Kidney glomerular epithelial cell (primary cell): ENCODE data around the gene SPATA2.
A peak's percentile ranks its signal among the peaks of the same experiment; 100 is the strongest.
"Not testable (repeated sequence)": the region's sequence is repeated elsewhere in the genome, so short reads cannot be mapped to it uniquely, and the experiment has no call there.

Experiments
- DNase-seq: peaks from one replicate; lab custom pipeline; 2025; lab: John Stamatoyannopoulos, UW

The SPATA2 gene

GRCh38 chr20:49915380-49916145 is at the start of gene SPATA2:
Gene SPATA2, minus strand, starts transcription at chr20:49915529. Its CDS starts 7,039 bp downstream, at chr20:49908490.
- peak; percentile 83 for DNase-seq

DNA sequence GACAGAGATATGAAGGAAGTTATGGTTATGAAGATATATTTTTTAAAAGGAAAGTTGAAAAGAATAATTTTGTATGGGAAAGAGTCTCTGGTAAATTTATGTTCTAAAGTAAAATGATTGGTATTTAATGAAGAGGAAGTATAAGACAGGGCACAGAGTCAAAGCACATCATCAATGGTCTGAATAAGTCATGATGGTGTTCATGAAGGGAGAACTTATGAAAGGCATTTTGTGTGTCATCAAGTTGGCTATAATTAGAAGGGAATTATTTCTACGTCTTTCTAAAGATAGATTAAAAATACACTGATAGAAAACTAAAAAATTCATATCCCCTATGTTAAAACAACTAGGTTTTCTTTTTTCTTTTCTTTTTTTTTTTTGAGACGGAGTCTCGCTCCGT is 46.1 kb upstream of the SPATA2 start:
- DNase-seq: no peak

DNA sequence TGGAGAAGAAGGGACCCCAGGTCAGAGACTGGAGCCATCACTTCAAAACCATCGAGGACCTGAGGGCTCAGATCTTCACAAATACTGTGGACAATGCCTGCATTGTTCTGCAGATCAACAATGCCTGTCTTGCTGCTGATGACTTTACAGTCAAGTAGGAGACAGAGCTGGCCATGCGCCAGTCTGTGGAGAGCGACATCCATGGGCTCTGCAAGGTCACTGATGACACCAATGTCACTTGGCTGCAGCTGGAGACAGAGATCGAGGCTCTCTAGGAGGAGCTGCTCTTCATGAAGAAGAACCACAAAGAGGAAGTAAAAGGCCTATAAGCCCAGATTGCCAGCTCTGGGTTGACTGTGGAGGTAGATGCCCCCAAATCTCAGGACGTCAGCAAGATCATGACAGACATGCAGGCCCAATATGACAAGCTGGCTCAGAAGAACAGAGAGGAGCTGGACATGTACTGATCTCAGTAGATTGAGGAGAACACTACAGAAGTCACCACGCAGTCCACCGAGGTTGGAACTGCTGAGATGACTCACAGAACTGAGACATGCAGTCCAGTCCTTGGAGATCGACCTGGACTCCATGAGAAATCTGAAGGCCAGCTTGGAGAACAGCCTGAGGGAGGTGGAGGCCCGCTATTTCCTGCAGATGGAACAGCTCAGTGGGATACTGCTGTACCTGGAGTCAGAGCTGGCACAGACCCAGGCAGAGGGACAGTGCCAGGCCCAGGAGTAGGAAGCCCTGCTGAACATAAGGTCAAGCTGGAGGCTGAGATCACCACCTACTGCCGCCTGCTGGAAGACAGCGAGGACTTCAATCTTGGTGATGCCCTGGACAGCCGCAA is 42.0 kb upstream of the SPATA2 start:
- DNase-seq: not testable (repeated sequence)

DNA sequence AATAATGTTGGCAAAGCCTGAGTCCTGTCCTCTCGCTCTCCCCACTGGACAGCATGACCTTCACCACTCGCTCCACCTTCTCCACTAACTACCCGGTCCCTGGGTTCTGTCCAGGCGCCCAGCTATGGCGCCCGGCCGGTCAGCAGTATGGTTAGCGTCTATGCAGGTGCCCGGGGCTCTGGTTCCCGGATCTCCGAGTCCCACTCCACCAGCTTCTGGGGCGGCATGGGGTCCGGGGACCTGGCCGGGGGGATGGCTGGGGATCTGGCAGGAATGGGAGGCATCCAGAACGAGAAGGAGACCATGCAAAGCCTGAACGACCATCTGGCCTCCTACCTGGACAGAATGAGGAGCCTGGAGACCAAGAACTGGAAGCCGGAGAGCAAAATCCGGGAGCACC is 41.4 kb upstream of the SPATA2 start:
- no peak for DNase-seq

DNA sequence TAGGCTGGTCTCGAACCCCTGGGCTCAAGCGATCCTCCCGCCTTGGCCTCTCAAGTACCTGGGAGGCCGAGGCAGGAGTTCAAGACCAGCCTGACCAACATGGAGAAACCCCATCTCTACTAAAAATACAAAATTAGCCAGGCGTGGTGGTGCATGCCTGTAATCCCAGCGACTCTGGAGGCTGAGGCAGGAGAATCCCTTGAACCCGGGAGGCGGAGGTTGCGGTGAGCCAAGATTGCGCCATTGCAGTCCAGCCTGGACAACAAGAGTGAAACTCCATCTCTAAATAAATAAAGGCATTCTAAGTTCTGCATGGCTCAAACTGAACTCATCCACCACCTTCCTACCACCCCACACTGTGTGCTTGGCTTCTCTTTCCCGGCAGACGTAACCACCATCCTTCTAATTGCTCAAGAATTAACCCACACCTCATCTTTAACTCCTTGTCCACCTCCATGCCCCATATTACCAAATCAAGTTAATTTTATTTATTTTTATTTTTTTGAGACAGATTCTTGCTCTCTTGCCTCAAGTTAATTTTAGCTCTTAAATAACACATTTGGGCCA is 40.6 kb upstream of the SPATA2 start:
- not testable (repeated sequence) for DNase-seq

- no peak for DNase-seq
Observed at GRCh38 chr20:49955167-49955566, 39.8 kb upstream of the SPATA2 start.

DNA sequence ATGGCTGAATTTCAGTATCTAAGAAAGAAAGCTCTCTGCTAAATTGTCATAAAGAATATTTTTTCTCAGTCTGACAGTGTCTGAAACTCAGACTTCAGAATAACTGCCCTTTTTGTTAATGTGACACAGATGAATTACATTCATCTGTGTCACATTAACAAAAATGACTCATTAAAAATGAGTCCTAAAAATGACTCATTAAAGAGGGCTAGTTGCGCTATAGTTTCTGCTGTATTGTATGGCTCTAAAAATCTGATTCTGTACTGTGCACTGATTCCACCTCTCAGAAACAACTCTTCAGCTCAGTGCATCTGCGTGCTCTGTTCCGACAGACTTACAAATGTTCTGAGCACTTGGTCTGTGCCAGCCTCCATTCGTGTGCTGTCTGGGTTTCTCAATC is 35.8 kb upstream of the SPATA2 start:
- no peak for DNase-seq

DNA sequence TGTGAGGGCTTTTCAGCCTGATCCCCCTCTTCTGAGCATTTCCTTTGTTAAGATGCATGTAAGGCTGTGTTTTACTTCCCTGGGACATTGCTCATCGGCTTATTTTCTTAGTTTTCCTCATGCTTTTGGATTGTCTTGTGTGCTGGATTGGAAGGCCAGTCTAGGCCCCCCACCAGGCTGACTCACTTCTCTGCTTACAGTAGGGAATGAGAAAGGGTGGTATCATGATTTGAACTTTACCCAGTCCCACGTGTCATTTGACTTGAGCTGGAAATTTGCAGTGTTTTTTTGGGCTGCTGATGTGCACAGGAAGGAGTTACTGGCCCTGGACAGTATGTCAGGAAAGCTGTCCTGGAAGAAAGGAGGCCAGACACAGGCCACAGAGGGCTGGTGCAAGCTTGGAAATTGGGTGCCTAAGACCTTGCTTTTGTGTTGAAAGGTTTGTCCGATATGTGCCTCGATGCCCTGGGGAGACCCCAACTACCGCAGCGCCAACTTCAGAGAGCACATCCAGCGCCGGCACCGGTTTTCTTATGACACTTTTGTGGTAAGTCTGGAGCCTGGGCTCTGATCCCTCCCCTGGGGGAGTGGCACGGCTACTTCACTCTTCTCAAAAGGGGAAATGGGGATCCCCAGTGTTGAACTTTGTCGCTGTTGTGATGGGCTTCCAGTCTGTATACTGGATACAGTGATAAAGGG is 33.6 kb upstream of the SPATA2 start:
- peak; percentile 76 for DNase-seq

- no peak for DNase-seq
Observed at GRCh38 chr20:49948178-49948577, 32.8 kb upstream of the SPATA2 start.

GRCh38 chr20:49945701-49946477 is 30.6 kb upstream of the SPATA2 start:
- DNase-seq: no peak

GRCh38 chr20:49945306-49945700 is 30.0 kb upstream of the SPATA2 start:
- no peak for DNase-seq

GRCh38 chr20:49942942-49943341 is 27.6 kb upstream of the SPATA2 start:
- no peak for DNase-seq

DNA sequence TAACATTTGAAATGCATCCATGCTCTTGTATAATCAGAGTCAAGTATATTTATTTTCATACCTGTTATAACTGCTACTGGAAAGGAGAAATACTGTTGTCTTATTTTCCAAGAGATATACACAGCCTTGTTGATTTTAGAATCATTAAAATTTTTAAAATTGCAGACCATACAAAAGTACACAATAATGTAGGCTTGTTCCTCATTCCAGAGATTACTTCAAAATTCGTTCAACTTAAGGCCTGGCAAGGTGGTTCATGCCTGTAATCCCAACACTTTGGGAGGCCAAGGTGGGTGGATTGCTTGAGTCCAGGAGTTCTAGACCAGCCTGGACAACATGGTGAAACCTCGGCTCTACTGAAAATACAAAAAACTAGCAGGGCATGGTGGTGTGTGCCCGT is 27.0 kb upstream of the SPATA2 start:
- DNase-seq: no peak

GRCh38 chr20:49941456-49941855 is 26.1 kb upstream of the SPATA2 start:
- DNase-seq: no peak

GRCh38 chr20:49938173-49939163 is 23.1 kb upstream of the SPATA2 start:
- DNase-seq: peak; percentile 6

- DNase-seq: no peak
Observed at GRCh38 chr20:49937027-49937929, 21.9 kb upstream of the SPATA2 start.

DNA sequence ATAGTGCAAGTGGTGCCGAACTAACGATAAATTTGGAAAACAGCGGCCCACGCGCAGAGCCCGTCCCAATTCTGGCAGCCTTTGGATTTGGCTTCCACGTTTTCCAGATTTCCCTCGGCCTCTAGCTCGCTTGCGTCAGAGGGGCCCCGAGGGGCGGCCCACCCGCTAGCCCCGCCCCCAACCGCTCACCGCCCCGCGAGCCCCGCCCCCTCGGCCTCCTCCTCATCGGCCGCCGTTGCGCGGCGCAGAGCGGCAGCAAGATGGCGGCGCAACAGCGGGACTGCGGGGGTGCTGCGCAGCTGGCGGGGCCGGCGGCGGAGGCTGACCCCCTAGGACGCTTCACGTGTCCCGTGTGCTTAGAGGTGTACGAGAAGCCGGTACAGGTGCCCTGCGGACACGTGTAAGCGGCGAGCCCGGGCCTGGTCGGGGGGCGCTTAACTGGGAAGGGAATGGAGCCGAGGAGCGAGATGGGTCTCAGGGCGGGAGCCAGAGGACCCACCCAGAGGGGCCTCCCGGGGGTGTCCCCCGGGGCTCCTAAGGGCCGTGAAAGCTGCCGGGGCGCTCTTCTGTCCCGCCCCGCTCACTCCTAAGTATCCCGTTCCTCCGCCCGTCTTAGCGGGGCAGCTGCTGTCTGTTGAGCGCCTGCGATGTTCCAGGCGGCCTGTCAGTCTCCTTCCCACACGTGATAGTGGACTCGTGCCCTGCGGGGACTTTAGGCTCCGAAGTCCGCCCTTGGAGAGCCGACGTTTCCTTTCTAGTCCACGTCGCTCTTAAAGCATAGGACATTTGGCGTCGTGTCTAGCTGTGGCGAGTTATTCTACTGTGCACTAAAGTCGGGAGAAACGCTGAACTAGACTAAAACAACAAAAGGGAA is 21.1 kb upstream of the SPATA2 start, which contains the start of gene RNF114:
TSS of gene RNF114 (plus strand) at position 245 of the 874 bp plus-strand sequence. CDS start at position 261, 16 bp downstream.
- peak; percentile 85 for DNase-seq

GRCh38 chr20:49935746-49936152 is 20.4 kb upstream of the SPATA2 start:
- DNase-seq: no peak
